HepG2 (cell line): ENCODE measurements around the gene LMF2. TPM values are rescaled to one million over a fixed set of nuclear protein-coding genes. Genes with fewer than 3 reads are reported as not detected.

Source experiments
- ARID2 ChIP-seq: sonication (generic); formaldehyde crosslinking; IDR thresholded peaks from 2 replicates; pipeline ENCODE4 v1.8.1; 2022; ENCODE audit warnings: mild to moderate bottlenecking, missing genetic modification reagents, borderline replicate concordance
- BHLHE40 ChIP-seq: IDR thresholded peaks from 2 replicates; pipeline ENCODE4 v1.6.1; 2011; ENCODE audit warnings: low read length, improper control_type of control experiment
- CREB1 ChIP-seq, 2 experiments: fragments of 450-650 bp in 1 of 2; IDR thresholded peaks; 2 replicates each; pipeline ENCODE4 v1.6.1; 2016 to 2017; ENCODE audit warnings: control low read depth in 1 of 2, mild to moderate bottlenecking in 1 of 2, missing compliant biosample characterization in 1 of 2, missing genetic modification characterization in 1 of 2
- DNMT1 ChIP-seq: sonication (generic); formaldehyde crosslinking; IDR thresholded peaks from 2 replicates; pipeline ENCODE4 v1.5.1; 2020; ENCODE audit warnings: mild to moderate bottlenecking, missing genetic modification reagents
- HDAC1 ChIP-seq: sonication (generic); formaldehyde crosslinking; IDR thresholded peaks from 2 replicates; pipeline ENCODE4 v1.5.1; 2020; ENCODE audit warnings: mild to moderate bottlenecking, missing genetic modification reagents
- KDM5A ChIP-seq: fragments of 200-600 bp; sonication (generic); IDR thresholded peaks from 2 replicates; pipeline ENCODE4 v1.7.0; 2018; ENCODE audit warnings: antibody characterized with exemption, mild to moderate bottlenecking, low read length, borderline replicate concordance
- MTF1 ChIP-seq: sonication (generic); formaldehyde crosslinking; IDR thresholded peaks from 2 replicates; pipeline ENCODE4 v1.5.0; 2020; ENCODE audit warnings: missing genetic modification reagents
- PITX1 ChIP-seq: sonication (generic); formaldehyde crosslinking; IDR thresholded peaks from 2 replicates; pipeline ENCODE4 v1.5.1; 2020; ENCODE audit warnings: mild to moderate bottlenecking, missing genetic modification reagents
- SMAD3 ChIP-seq: sonication (generic); formaldehyde crosslinking; IDR thresholded peaks from 2 replicates; pipeline ENCODE4 v1.4.0; 2020; ENCODE audit warnings: missing genetic modification reagents
- TEAD2 ChIP-seq: sonication (generic); formaldehyde crosslinking; IDR thresholded peaks from 2 replicates; pipeline ENCODE4 v1.9.0; 2021; ENCODE audit warnings: missing genetic modification reagents
- ZBTB38 ChIP-seq: sonication (generic); formaldehyde crosslinking; IDR thresholded peaks from 2 replicates; pipeline ENCODE4 v1.5.1; 2020; ENCODE audit warnings: mild to moderate bottlenecking, missing genetic modification reagents
- ZKSCAN5 ChIP-seq: sonication (generic); formaldehyde crosslinking; IDR thresholded peaks from 2 replicates; pipeline ENCODE4 v1.5.1; 2020; ENCODE audit warnings: mild to moderate bottlenecking, missing genetic modification reagents
- ZNF10 ChIP-seq: sonication (generic); formaldehyde crosslinking; IDR thresholded peaks from 2 replicates; pipeline ENCODE4 v1.4.0; 2020; ENCODE audit warnings: mild to moderate bottlenecking, low read depth, missing genetic modification reagents, borderline replicate concordance
- ZNF337 ChIP-seq: sonication (generic); formaldehyde crosslinking; IDR thresholded peaks from 2 replicates; pipeline ENCODE4 v1.5.1; 2020; ENCODE audit warnings: missing genetic modification reagents, low read depth, mild to moderate bottlenecking, borderline replicate concordance
- ZNF570 ChIP-seq: sonication (generic); formaldehyde crosslinking; IDR thresholded peaks from 2 replicates; pipeline ENCODE4 v1.4.0; 2020; ENCODE audit warnings: mild to moderate bottlenecking, missing genetic modification reagents, borderline replicate concordance
- ZNF607 ChIP-seq: sonication (generic); formaldehyde crosslinking; IDR thresholded peaks from 2 replicates; pipeline ENCODE4 v1.5.1; 2020; ENCODE audit warnings: missing genetic modification reagents, mild to moderate bottlenecking, borderline replicate concordance
- ZNF883 ChIP-seq: sonication (generic); formaldehyde crosslinking; IDR thresholded peaks from 2 replicates; pipeline ENCODE4 v1.5.1; 2020; ENCODE audit warnings: mild to moderate bottlenecking, missing genetic modification reagents; ENCODE audit errors: not compliant biosample characterization
- polyA plus RNA-seq, 8 experiments: library from polyadenylated mRNA; depleted of rRNA in 3 of 8; stranded (reverse) in 7 of 8; unstranded in 1 of 8; fragments of >200 nt; fragmentation: Illumina TruSeq in 4 of 8; extraction: Trizol in 4 of 8; gene quantifications; 2 replicates each; pipeline versions ENCODE4 v1.2.1 to v1.2.3, GENCODE V29; 2011 to 2016; ENCODE audit warnings: low read depth in 4 of 8, missing spikeins in 1 of 8, mixed read lengths in 1 of 8; ENCODE audit not compliant: insufficient read depth in 1 of 8
- total RNA-seq, 5 experiments: library from RNA; depleted of rRNA; stranded (reverse); fragments of >200 nt; fragmentation: Illumina TruSeq; extraction: Trizol; gene quantifications; 2 replicates each; pipeline ENCODE4 v1.2.3, GENCODE V29; 2016; ENCODE audit warnings: low read depth in 1 of 5
- TF ChIP-seq, protein P1 (sequence below): sonication (generic); formaldehyde crosslinking; IDR thresholded peaks from 2 replicates; pipeline ENCODE4 v1.9.0; 2021; ENCODE audit warnings: missing genetic modification reagents, mild to moderate bottlenecking, borderline replicate concordance
- TF ChIP-seq, protein P2 (sequence below): sonication (generic); formaldehyde crosslinking; IDR thresholded peaks from 2 replicates; pipeline ENCODE4 v1.4.0; 2020; ENCODE audit warnings: mild to moderate bottlenecking, missing genetic modification reagents
- TF ChIP-seq, protein P3 (sequence below): sonication (generic); formaldehyde crosslinking; IDR thresholded peaks from 2 replicates; pipeline ENCODE4 v1.4.0; 2020; ENCODE audit warnings: missing genetic modification reagents
- TF ChIP-seq, protein P4 (sequence below), 2 experiments: sonication (generic) in 1 of 2; formaldehyde crosslinking in 1 of 2; IDR thresholded peaks; 2 replicates each; pipeline versions ENCODE4 v1.5.1 to v1.6.1; 2011 to 2020; ENCODE audit warnings: borderline replicate concordance in 1 of 2, low read depth in 1 of 2, low read length in 1 of 2, mild to moderate bottlenecking in 1 of 2, missing genetic modification reagents in 1 of 2, moderate library complexity in 1 of 2

Gene LMF2
- total and polyA plus RNA-seq, 2 of the 13 experiments (the other 11 are each of a cell fraction or from before 2014, with no cell fraction given): 23.3 to 30.6 TPM

DNA sequence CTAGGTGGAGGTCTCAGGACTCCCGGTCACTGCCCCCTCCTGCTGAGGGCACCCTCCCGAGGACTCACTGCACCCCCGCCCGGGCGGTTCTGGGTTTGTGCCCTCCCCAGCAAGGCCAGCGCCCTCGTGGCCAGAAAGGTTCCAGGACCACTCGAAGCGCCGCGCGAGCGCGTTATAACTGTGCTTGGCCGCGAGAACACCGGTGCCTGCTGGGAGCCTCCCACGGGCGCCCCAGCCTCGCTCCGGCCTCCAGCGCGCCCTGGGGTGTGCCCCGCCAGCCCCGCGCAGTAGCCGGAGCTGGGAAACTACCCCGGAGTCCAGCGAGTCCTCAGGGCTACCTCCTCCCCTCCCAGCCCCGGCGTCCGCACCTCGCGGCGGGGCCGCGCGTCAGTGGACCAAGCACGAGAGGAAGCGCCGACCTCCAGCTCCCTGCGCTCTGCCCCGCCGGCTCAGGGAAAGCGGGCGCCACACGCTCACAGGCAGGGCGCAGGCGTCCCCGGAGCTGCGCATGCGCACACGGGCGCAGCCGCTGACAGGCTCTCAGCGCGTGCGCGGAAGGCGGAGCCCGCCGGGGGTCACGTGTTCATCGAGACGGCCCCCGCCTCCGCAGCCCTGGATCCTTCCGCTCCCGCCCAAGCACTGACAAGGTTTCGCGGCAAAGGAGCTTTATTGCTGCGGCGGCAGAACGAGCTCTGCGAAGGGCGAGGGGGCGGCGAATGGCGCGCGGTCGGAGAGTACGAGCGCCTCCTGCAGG lies 17.8 kb upstream of the LMF2 start, which contains the start of gene SCO2 (continued):
- TF ChIP-seq, protein P1, sequence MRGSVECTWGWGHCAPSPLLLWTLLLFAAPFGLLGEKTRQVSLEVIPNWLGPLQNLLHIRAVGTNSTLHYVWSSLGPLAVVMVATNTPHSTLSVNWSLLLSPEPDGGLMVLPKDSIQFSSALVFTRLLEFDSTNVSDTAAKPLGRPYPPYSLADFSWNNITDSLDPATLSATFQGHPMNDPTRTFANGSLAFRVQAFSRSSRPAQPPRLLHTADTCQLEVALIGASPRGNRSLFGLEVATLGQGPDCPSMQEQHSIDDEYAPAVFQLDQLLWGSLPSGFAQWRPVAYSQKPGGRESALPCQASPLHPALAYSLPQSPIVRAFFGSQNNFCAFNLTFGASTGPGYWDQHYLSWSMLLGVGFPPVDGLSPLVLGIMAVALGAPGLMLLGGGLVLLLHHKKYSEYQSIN (CRISPR knock-in tag): no peak
- TF ChIP-seq TEAD2 (no peak), DNMT1 (CRISPR knock-in tag) (peak; percentile 19; the same call in 1 of the 2 replicates), BHLHE40 (peak; percentile 81), ZNF607 (CRISPR knock-in tag) (peak; percentile 65; the same call in 1 of the 2 replicates), ARID2 (CRISPR knock-in tag) (no peak), ZNF337 (CRISPR knock-in tag) (peak; percentile 68; the same call in 1 of the 2 replicates), ZNF10 (CRISPR knock-in tag) (no peak), ZNF570 (CRISPR knock-in tag) (no peak), SMAD3 (0 out of 2 replicates have a peak, but pooled peaks have one; percentile 31), HDAC1 (peak; percentile 76; the same call in 1 of the 2 replicates), ZKSCAN5 (CRISPR knock-in tag) (no peak), ZNF883 (CRISPR knock-in tag) (peak; percentile 62), CREB1 (IDR thresholded peaks at IDR 0.05) (0 out of 2 replicates have a peak, but pooled peaks have one; percentile 38), CREB1 (CRISPR knock-in tag; IDR thresholded peaks at IDR 0.05) (no peak), MTF1 (no peak), KDM5A (no peak), PITX1 (no peak), ZBTB38 (no peak; the same call in 1 of the 2 replicates)
- TF ChIP-seq, protein P2, sequence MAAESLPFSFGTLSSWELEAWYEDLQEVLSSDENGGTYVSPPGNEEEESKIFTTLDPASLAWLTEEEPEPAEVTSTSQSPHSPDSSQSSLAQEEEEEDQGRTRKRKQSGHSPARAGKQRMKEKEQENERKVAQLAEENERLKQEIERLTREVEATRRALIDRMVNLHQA: no peak
- TF ChIP-seq, protein P3, sequence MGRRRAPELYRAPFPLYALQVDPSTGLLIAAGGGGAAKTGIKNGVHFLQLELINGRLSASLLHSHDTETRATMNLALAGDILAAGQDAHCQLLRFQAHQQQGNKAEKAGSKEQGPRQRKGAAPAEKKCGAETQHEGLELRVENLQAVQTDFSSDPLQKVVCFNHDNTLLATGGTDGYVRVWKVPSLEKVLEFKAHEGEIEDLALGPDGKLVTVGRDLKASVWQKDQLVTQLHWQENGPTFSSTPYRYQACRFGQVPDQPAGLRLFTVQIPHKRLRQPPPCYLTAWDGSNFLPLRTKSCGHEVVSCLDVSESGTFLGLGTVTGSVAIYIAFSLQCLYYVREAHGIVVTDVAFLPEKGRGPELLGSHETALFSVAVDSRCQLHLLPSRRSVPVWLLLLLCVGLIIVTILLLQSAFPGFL (CRISPR knock-in tag): no peak
- TF ChIP-seq, protein P4, sequence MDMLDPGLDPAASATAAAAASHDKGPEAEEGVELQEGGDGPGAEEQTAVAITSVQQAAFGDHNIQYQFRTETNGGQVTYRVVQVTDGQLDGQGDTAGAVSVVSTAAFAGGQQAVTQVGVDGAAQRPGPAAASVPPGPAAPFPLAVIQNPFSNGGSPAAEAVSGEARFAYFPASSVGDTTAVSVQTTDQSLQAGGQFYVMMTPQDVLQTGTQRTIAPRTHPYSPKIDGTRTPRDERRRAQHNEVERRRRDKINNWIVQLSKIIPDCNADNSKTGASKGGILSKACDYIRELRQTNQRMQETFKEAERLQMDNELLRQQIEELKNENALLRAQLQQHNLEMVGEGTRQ (IDR thresholded peaks at IDR 0.05; ENCODE audit: low read depth, low read length): peak; percentile 94
- TF ChIP-seq, protein P4 (CRISPR knock-in tag; IDR thresholded peaks at IDR 0.05; ENCODE audit: borderline replicate concordance): peak; percentile 94; the same call in 1 of the 2 replicates
